K562 (cell line): ENCODE measurements around the gene PTPRZ1. TPM values are rescaled to one million over a fixed set of nuclear protein-coding genes. Genes with fewer than 3 reads are reported as not detected.

Experiments
- ATAC-seq: fragments of 200-7000 bp; cut with Tn5 transposase; 3 replicates; pipeline ENCODE4 v1.9.1; 2020; ENCODE audit warnings: moderate library complexity
- BruUV-seq: library from RNA; stranded (reverse); fragments of 400-500 nt; replicated peaks from 2 replicates; lab custom pipeline; 2021; lab: Mats Ljungman, UMichigan
- CTCF ChIA-PET: fragments of 300-600 bp; formaldehyde crosslinking; extraction: SDS; loops from one replicate; lab custom pipeline; 2021; ENCODE audit warnings: low intra/inter-chr PET ratio; lab: Yijun Ruan, JAX
- POLR2A ChIA-PET: fragments of 300-600, 350-650 bp; sonication (Branson Sonifier 250); formaldehyde crosslinking; extraction: SDS; loops from one replicate; lab custom pipeline; 2021; ENCODE audit warnings: antibody characterized with exemption, inconsistent platforms; lab: Yijun Ruan, JAX
- DNase-seq, 4 experiments: peaks; one replicate each; pipeline versions ENCODE4 v3.0.0 to v3.0.0-alpha.2; 2011 to 2018; ENCODE audit warnings: low spot score in 3 of 4, mixed read lengths in 3 of 4; ENCODE audit errors: extremely low read depth in 1 of 4
- FAIRE-seq: peaks from 2 replicates; lab custom pipeline; 2011; peaks lifted over from hg19 to GRCh38; lab: Jason Lieb, UNC
- H2AFZ ChIP-seq: 2 replicates; pipeline ENCODE4 v1.6.0; 2011; ENCODE audit warnings: low read depth, low read length, control low read depth, inconsistent platforms
- H3K27ac ChIP-seq: fragments of 200-600 bp; 3 replicates; pipeline ENCODE4 v1.8.0; 2011; ENCODE audit warnings: low read depth, mild to moderate bottlenecking, control low read depth, inconsistent platforms, low read length, moderate library complexity, mixed read lengths; ENCODE audit errors: extremely low read depth
- H3K27me3 ChIP-seq, 2 experiments: fragments of 300-600 bp in 1 of 2; 2 replicates in 1 of 2; 3 replicates in 1 of 2; pipeline versions ENCODE4 v1.6.0 to v1.8.0; 2011; ENCODE audit warnings: inconsistent platforms in 2 of 2, low read length in 2 of 2, mild to moderate bottlenecking in 1 of 2, mixed read lengths in 1 of 2, moderate library complexity in 1 of 2; ENCODE audit not compliant: control insufficient read depth in 2 of 2, insufficient read depth in 2 of 2
- H3K36me3 ChIP-seq: fragments of 300-600 bp; 3 replicates; pipeline ENCODE4 v1.8.0; 2011; ENCODE audit warnings: mild to moderate bottlenecking, low read length, inconsistent platforms; ENCODE audit not compliant: control insufficient read depth, insufficient read depth
- H3K4me1 ChIP-seq, 2 experiments: fragments of 200-600 bp in 1 of 2; replicated peaks in 1 of 2; 2 replicates in 1 of 2; 3 replicates in 1 of 2; pipeline versions ENCODE4 v1.5.1 to v1.8.0; 2011; ENCODE audit warnings: inconsistent platforms in 2 of 2, low read length in 2 of 2, mild to moderate bottlenecking in 1 of 2, mixed read lengths in 1 of 2, moderate library complexity in 1 of 2; ENCODE audit not compliant: control insufficient read depth in 2 of 2, insufficient read depth in 2 of 2
- H3K4me2 ChIP-seq: 2 replicates; pipeline ENCODE4 v1.6.1; 2011; ENCODE audit warnings: low read length, control low read depth, inconsistent platforms, mixed read lengths; ENCODE audit not compliant: insufficient read depth
- H3K4me3 ChIP-seq: fragments of 200-600 bp; sonication (generic), shearing (Covaris generic); 2 replicates; pipeline ENCODE4 v1.5.1; 2016; ENCODE audit warnings: control low read depth, inconsistent platforms
- H3K79me2 ChIP-seq: fragments of 200-600 bp; 3 replicates; pipeline ENCODE4 v1.8.0; 2011; ENCODE audit warnings: low read length, inconsistent platforms; ENCODE audit not compliant: control insufficient read depth, insufficient read depth
- H3K9ac ChIP-seq, 2 experiments: 2 replicates each; pipeline versions ENCODE4 v1.6.0 to v1.6.1; 2011; ENCODE audit warnings: low read depth in 2 of 2, low read length in 2 of 2, control low read depth in 1 of 2, inconsistent platforms in 1 of 2, mild to moderate bottlenecking in 1 of 2, mixed read lengths in 1 of 2; ENCODE audit not compliant: insufficient read depth in 1 of 2
- H3K9me1 ChIP-seq: one replicate; pipeline ENCODE4 v1.6.0; 2011; ENCODE audit warnings: inconsistent platforms, mild to moderate bottlenecking, low read length, moderate library complexity; ENCODE audit not compliant: control insufficient read depth, insufficient read depth
- H3K9me3 ChIP-seq: replicated peaks from 2 replicates; pipeline ENCODE4 v1.5.1; 2011; ENCODE audit warnings: low read depth, low read length, inconsistent platforms; ENCODE audit not compliant: control insufficient read depth, insufficient read depth
- H4K20me1 ChIP-seq: replicated peaks from 2 replicates; pipeline ENCODE4 v1.6.1; 2011; ENCODE audit warnings: low read length, inconsistent platforms, mixed read lengths; ENCODE audit not compliant: control insufficient read depth, insufficient read depth
- ARHGAP35 ChIP-seq: fragments of 450-650 bp; IDR thresholded peaks from 2 replicates; pipeline ENCODE4 v1.6.1; 2018; ENCODE audit not compliant: partially characterized antibody
- MCM2 ChIP-seq: fragments of 450-650 bp; IDR thresholded peaks from 2 replicates; pipeline ENCODE4 v1.6.1; 2017; ENCODE audit warnings: low read depth, mild to moderate bottlenecking
- MCM3 ChIP-seq: fragments of 450-650 bp; IDR thresholded peaks from 2 replicates; pipeline ENCODE4 v1.6.1; 2016
- MECOM ChIP-seq: fragments of 250-450 bp; sonication (Bioruptor Pico); IDR thresholded peaks from 2 replicates; pipeline ENCODE4 v1.8.0; 2022; ENCODE audit warnings: inconsistent platforms
- RFX1 ChIP-seq: fragments of 450-650 bp; IDR thresholded peaks from 2 replicates; pipeline ENCODE4 v1.6.1; 2016; ENCODE audit warnings: mild to moderate bottlenecking, moderate library complexity
- SMAD1 ChIP-seq: fragments of 150-350 bp; IDR thresholded peaks from 2 replicates; pipeline ENCODE4 v1.6.1; 2014; ENCODE audit warnings: low read length, low read depth; ENCODE audit not compliant: partially characterized antibody
- ZEB2 ChIP-seq: fragments of 450-650 bp; IDR thresholded peaks from 2 replicates; pipeline ENCODE4 v1.6.1; 2016
- ZKSCAN3 ChIP-seq: fragments of 250-450 bp; sonication (Bioruptor Pico); IDR thresholded peaks from 2 replicates; pipeline ENCODE4 v1.4.0; 2020
- ZNF12 ChIP-seq: sonication (generic); formaldehyde crosslinking; IDR thresholded peaks from 2 replicates; pipeline ENCODE4 v1.4.0; 2020; ENCODE audit warnings: mild to moderate bottlenecking, missing genetic modification reagents
- ZNF274 ChIP-seq: IDR thresholded peaks from 2 replicates; pipeline ENCODE4 v1.6.1; 2011; ENCODE audit warnings: low read depth, mild to moderate bottlenecking, low read length, moderate library complexity, borderline replicate concordance
- ZNF282 ChIP-seq: sonication (generic); formaldehyde crosslinking; IDR thresholded peaks from 2 replicates; pipeline ENCODE4 v1.8.1; 2023; ENCODE audit warnings: missing genetic modification reagents
- ZNF551 ChIP-seq: fragments of 250-450 bp; sonication (Bioruptor Pico); IDR thresholded peaks from 2 replicates; pipeline ENCODE4 v1.5.0; 2021; ENCODE audit warnings: mild to moderate bottlenecking, moderate library complexity
- WGBS: fragments of 100-300 bp; shearing (Covaris generic); methylation state at CpG from one replicate; pipeline ENCODE4 v1.1.6; 2016; ENCODE audit warnings: low coverage, mixed read lengths; ENCODE audit not compliant: insufficient coverage; ENCODE audit errors: missing lambda C conversion rate; 5-methylcytosine and 5-hydroxymethylcytosine counted together
- in situ Hi-C: fragments of 300-500 bp; cut with MboI; formaldehyde crosslinking; loops from 4 replicates; pipeline ENCODE4 v1.15.0; 2018; ENCODE audit warnings: inconsistent platforms, mixed read lengths
- intact Hi-C: fragments of 100-400 bp; cut with micrococcal nuclease; formaldehyde crosslinking; loops from 2 replicates; pipeline ENCODE4 v1.14.2; 2022
- polyA plus RNA-seq, 8 experiments: library from polyadenylated mRNA; depleted of rRNA in 4 of 8; stranded (reverse) in 5 of 8; unstranded in 3 of 8; fragments of >200 nt; fragmentation: Nextera tagmentation in 2 of 8; fragmentation: Illumina TruSeq in 1 of 8; extraction: Ambion mirVana in 2 of 8; extraction: Trizol in 1 of 8; gene quantifications; 2 replicates each; pipeline versions ENCODE4 v1.2.1 to v1.2.3, GENCODE V29; 2011 to 2014; ENCODE audit warnings: inconsistent platforms in 1 of 8, missing spikeins in 1 of 8
- total RNA-seq, 7 experiments: library from RNA; depleted of rRNA in 6 of 7; stranded (reverse); fragments of >200 nt in 6 of 7; fragmentation: Illumina TruSeq in 2 of 7; extraction: Trizol in 2 of 7; gene quantifications; 2 replicates each; pipeline versions ENCODE4 v1.2.1 to v1.2.3, GENCODE V29; 2011 to 2021; ENCODE audit warnings: low replicate concordance in 1 of 7
- TF ChIP-seq, protein P1 (sequence below): fragments of 450-650 bp; IDR thresholded peaks from 2 replicates; pipeline ENCODE4 v1.6.1; 2014; ENCODE audit warnings: low read depth, mild to moderate bottlenecking, moderate library complexity, borderline replicate concordance
- TF ChIP-seq, protein P2 (sequence below), 2 experiments: fragments of 450-650 bp in 1 of 2; IDR thresholded peaks; 2 replicates each; pipeline ENCODE4 v1.6.1; 2011 to 2017; ENCODE audit warnings: low read depth in 2 of 2, antibody characterized with exemption in 1 of 2, borderline replicate concordance in 1 of 2, low read length in 1 of 2, mild to moderate bottlenecking in 1 of 2, mixed read lengths in 1 of 2; ENCODE audit not compliant: control insufficient read depth in 1 of 2
- TF ChIP-seq, protein P3 (sequence below): sonication (generic); formaldehyde crosslinking; IDR thresholded peaks from 2 replicates; pipeline ENCODE4 v1.8.0; 2022; ENCODE audit warnings: missing genetic modification reagents, mild to moderate bottlenecking, borderline replicate concordance

PTPRZ1 gene
- total and polyA plus RNA-seq, 9 of the 15 experiments (the other 6 are each of a cell fraction or from before 2014, with no cell fraction given) = 0.04 TPM; not detected in 7

DNA sequence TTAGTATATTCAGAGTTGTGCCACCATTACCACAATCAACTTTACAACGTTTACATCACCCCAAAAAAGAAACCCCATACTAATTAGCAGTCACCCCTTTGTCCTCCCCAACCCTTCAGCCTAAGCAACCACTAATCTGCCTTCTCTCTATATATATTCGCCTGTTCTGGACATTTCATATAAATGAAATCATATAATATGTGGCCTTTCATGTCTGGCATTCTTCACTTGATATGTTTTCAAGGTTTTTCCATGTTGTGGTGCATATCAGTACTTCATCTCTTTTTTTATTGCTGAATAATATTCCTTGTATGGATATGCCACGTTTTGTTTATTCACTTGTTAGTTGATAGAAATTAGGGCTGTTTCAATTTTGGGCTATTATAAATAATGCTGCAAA, 200.7 kb downstream of the PTPRZ1 start:
- no peak overlapping the region for H3K27ac ChIP-seq
- FAIRE-seq (no peak), ATAC-seq (no peak), DNase-seq (no peak)
- no peaks in the 10 kb centered on the region for H3K9me3 ChIP-seq
- H3K4me2 ChIP-seq = no peak overlapping the region
- ChIA-PET CTCF (no interaction called here), POLR2A (no interaction called here)
- in situ Hi-C loops = no loop called here
- no TSS peak for BruUV-seq
- no peaks in the 10 kb centered on the region for H3K36me3 ChIP-seq
- no peak overlapping the region for H2AFZ ChIP-seq
- no peaks in the 10 kb centered on the region for H3K9me1 ChIP-seq
- intact Hi-C loops = no loop called here
- no peaks in the 10 kb centered on the region for H3K79me2 ChIP-seq
- no peak overlapping the region for H3K9ac ChIP-seq
- no peaks in the 10 kb centered on the region for H4K20me1 ChIP-seq
- no peaks in the 10 kb centered on the region for H3K27me3 ChIP-seq
- H3K4me1 ChIP-seq = no peaks in the 10 kb centered on the region
- no peak overlapping the region for H3K4me3 ChIP-seq
- TF ChIP-seq MCM2 = no peak
- TF ChIP-seq ZNF274 = no peak
- no peak for TF ChIP-seq MCM3
- TF ChIP-seq ZNF551 = no peak
- TF ChIP-seq, protein P1, sequence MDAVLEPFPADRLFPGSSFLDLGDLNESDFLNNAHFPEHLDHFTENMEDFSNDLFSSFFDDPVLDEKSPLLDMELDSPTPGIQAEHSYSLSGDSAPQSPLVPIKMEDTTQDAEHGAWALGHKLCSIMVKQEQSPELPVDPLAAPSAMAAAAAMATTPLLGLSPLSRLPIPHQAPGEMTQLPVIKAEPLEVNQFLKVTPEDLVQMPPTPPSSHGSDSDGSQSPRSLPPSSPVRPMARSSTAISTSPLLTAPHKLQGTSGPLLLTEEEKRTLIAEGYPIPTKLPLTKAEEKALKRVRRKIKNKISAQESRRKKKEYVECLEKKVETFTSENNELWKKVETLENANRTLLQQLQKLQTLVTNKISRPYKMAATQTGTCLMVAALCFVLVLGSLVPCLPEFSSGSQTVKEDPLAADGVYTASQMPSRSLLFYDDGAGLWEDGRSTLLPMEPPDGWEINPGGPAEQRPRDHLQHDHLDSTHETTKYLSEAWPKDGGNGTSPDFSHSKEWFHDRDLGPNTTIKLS = no peak
- no peak for TF ChIP-seq ZEB2
- no peak for TF ChIP-seq ZNF282
- TF ChIP-seq, protein P2, sequence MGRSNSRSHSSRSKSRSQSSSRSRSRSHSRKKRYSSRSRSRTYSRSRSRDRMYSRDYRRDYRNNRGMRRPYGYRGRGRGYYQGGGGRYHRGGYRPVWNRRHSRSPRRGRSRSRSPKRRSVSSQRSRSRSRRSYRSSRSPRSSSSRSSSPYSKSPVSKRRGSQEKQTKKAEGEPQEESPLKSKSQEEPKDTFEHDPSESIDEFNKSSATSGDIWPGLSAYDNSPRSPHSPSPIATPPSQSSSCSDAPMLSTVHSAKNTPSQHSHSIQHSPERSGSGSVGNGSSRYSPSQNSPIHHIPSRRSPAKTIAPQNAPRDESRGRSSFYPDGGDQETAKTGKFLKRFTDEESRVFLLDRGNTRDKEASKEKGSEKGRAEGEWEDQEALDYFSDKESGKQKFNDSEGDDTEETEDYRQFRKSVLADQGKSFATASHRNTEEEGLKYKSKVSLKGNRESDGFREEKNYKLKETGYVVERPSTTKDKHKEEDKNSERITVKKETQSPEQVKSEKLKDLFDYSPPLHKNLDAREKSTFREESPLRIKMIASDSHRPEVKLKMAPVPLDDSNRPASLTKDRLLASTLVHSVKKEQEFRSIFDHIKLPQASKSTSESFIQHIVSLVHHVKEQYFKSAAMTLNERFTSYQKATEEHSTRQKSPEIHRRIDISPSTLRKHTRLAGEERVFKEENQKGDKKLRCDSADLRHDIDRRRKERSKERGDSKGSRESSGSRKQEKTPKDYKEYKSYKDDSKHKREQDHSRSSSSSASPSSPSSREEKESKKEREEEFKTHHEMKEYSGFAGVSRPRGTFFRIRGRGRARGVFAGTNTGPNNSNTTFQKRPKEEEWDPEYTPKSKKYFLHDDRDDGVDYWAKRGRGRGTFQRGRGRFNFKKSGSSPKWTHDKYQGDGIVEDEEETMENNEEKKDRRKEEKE (IDR thresholded peaks at IDR 0.05; ENCODE audit: borderline replicate concordance in 1 of 2, control insufficient read depth in 1 of 2, low read depth in 2 of 2, low read length in 1 of 2) = no peak
- no peak for TF ChIP-seq ZNF12
- TF ChIP-seq, protein P3, sequence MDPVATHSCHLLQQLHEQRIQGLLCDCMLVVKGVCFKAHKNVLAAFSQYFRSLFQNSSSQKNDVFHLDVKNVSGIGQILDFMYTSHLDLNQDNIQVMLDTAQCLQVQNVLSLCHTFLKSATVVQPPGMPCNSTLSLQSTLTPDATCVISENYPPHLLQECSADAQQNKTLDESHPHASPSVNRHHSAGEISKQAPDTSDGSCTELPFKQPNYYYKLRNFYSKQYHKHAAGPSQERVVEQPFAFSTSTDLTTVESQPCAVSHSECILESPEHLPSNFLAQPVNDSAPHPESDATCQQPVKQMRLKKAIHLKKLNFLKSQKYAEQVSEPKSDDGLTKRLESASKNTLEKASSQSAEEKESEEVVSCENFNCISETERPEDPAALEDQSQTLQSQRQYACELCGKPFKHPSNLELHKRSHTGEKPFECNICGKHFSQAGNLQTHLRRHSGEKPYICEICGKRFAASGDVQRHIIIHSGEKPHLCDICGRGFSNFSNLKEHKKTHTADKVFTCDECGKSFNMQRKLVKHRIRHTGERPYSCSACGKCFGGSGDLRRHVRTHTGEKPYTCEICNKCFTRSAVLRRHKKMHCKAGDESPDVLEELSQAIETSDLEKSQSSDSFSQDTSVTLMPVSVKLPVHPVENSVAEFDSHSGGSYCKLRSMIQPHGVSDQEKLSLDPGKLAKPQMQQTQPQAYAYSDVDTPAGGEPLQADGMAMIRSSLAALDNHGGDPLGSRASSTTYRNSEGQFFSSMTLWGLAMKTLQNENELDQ (CRISPR knock-in tag) = no peak
- no peak for TF ChIP-seq ZKSCAN3
- no peak for TF ChIP-seq MECOM
- TF ChIP-seq ARHGAP35 = no peak
- no peak for TF ChIP-seq SMAD1
- no peak for TF ChIP-seq RFX1
- 2% methylated on average over 3 of the region's 3 CpGs for WGBS
